Lower leg skin (tissue), 3 donors: ENCODE results near the gene OVCH2.

Experiments used
- CTCF ChIP-seq, 3 donors: fragments of 450-650 bp; IDR thresholded peaks; one replicate each; pipeline ENCODE4 v1.5.1; 2016; ENCODE audit warnings: antibody characterized with exemption in 3 of 3, mild to moderate bottlenecking in 3 of 3, moderate library complexity in 2 of 3
- POLR2A ChIP-seq, 2 donors: fragments of 450-650 bp; IDR thresholded peaks; one replicate each; pipeline ENCODE4 v1.6.1; 2016 to 2017; ENCODE audit warnings: antibody characterized with exemption in 2 of 2, mild to moderate bottlenecking in 1 of 2, moderate library complexity in 1 of 2

DNA sequence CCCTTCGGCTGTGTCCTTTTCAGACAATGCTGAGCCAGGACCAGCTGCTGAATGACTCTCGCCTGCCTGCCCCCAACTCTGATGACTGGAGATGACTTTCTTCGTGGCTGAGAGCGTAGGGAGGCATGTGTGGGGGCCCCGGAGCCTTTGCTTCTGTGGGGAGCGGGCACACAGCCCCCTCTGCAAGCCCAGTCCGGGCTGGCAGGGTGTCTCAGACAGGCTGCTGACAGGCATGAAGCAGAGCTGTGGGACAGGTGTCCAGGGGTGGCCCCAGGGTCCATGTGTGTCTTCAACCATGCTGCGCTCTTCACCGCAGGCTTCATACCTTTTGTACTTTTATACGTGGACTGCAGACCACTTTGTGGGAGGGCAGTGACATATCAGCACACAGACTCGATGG is 49.6 kb downstream of the OVCH2 start:
- no peak for TF ChIP-seq CTCF (IDR thresholded peaks at IDR 0.05)
- TF ChIP-seq POLR2A (IDR thresholded peaks at IDR 0.05) = no peak
